Measurements from ENCODE around the gene RAD51C. TPM values are rescaled to one million over a fixed set of nuclear protein-coding genes. Genes with fewer than 3 reads are reported as not detected.

The RAD51C gene
- total and polyA plus RNA-seq, 5 experiments from 2014 or later = 25.9 to 50.7 (median 46.6) TPM

Other genes starting within 250 kb of the RAD51C start
- 1 to 10 TPM; 2.9 to 3.0 TPM for gene HSF5, start 204.2 kb upstream of the RAD51C start, total RNA-seq
- gene HSF5, start 204.2 kb upstream of the RAD51C start, polyA plus RNA-seq = 1 to 10 TPM in 1 of 3 donors, under 1 TPM in 2; 0.14 to 1.8 (median 0.73) TPM
- 10 to 100 TPM; 50.6 to 54.6 TPM for gene MTMR4, start 178.0 kb upstream of the RAD51C start, total RNA-seq
- 10 to 100 TPM; 14.8 to 22.4 (median 16.6) TPM for gene MTMR4, start 178.0 kb upstream of the RAD51C start, polyA plus RNA-seq
- gene TEX14, start 557 bp upstream of the RAD51C start, total RNA-seq = 1 to 10 TPM; 1.1 to 1.3 TPM
- under 1 TPM in 2 of 3 donors, not detected in 1; 0.24 to 0.56 TPM for gene TEX14, start 557 bp upstream of the RAD51C start, polyA plus RNA-seq
- not detected for gene PPM1E, start 63.3 kb downstream of the RAD51C start, total RNA-seq
- under 1 TPM in 1 of 3 donors, not detected in 2; 0.05 TPM for gene PPM1E, start 63.3 kb downstream of the RAD51C start, polyA plus RNA-seq

Measured in naive thymus-derived CD8-positive, alpha-beta T cell (primary cell).